Trophoblast cell (in vitro differentiated cells and primary cell): ENCODE measurements around the gene DICER1.

Experiments used
- DNase-seq, 2 donors: peaks; one replicate each; pipeline ENCODE4 v3.0.0-alpha.2; 2016
- H2AFZ ChIP-seq: 2 replicates; pipeline ENCODE4 v1.6.1; 2013; ENCODE audit warnings: low read length, moderate library complexity, mild to moderate bottlenecking; ENCODE audit not compliant: insufficient read depth, poor library complexity
- H2AK5ac ChIP-seq: 2 replicates; pipeline ENCODE4 v1.6.1; 2013; ENCODE audit warnings: mild to moderate bottlenecking, low read length
- H2BK120ac ChIP-seq: 2 replicates; pipeline ENCODE4 v1.6.1; 2013; ENCODE audit warnings: low read length, mild to moderate bottlenecking, moderate library complexity; ENCODE audit not compliant: insufficient read depth, poor library complexity
- H2BK12ac ChIP-seq: 2 replicates; pipeline ENCODE4 v1.6.1; 2013; ENCODE audit warnings: mild to moderate bottlenecking, low read length, moderate library complexity
- H2BK5ac ChIP-seq: 2 replicates; pipeline ENCODE4 v1.6.1; 2013; ENCODE audit warnings: low read length, low read depth, moderate library complexity, mild to moderate bottlenecking; ENCODE audit not compliant: poor library complexity
- H3K14ac ChIP-seq: 2 replicates; pipeline ENCODE4 v1.6.1; 2013; ENCODE audit warnings: mild to moderate bottlenecking, low read length
- H3K18ac ChIP-seq: 2 replicates; pipeline ENCODE4 v1.6.1; 2013; ENCODE audit warnings: mild to moderate bottlenecking, low read length
- H3K23ac ChIP-seq: 2 replicates; pipeline ENCODE4 v1.6.1; 2013; ENCODE audit warnings: low read length
- H3K27ac ChIP-seq: 2 replicates; pipeline ENCODE4 v1.5.1; 2013; ENCODE audit warnings: low read depth, mild to moderate bottlenecking, inconsistent platforms, low read length, moderate library complexity
- H3K27me3 ChIP-seq: 2 replicates; pipeline ENCODE4 v1.6.1; 2013; ENCODE audit warnings: inconsistent platforms, mild to moderate bottlenecking, low read length, moderate library complexity; ENCODE audit not compliant: insufficient read depth
- H3K36me3 ChIP-seq, 2 experiments: 1 replicate in 1 of 2; 2 replicates in 1 of 2; pipeline ENCODE4 v1.6.1; 2013; ENCODE audit warnings: low read length in 2 of 2, mild to moderate bottlenecking in 2 of 2, moderate library complexity in 1 of 2; ENCODE audit not compliant: insufficient read depth in 2 of 2, control insufficient read depth in 1 of 2
- H3K4ac ChIP-seq: 2 replicates; pipeline ENCODE4 v1.6.1; 2013; ENCODE audit warnings: low read depth, mild to moderate bottlenecking, low read length, moderate library complexity
- H3K4me1 ChIP-seq, 2 experiments: 1 replicate in 1 of 2; 2 replicates in 1 of 2; pipeline ENCODE4 v1.6.1; 2013; ENCODE audit warnings: low read length in 2 of 2, mild to moderate bottlenecking in 2 of 2, moderate library complexity in 1 of 2; ENCODE audit not compliant: insufficient read depth in 2 of 2, control insufficient read depth in 1 of 2
- H3K4me2 ChIP-seq: 2 replicates; pipeline ENCODE4 v1.6.1; 2013; ENCODE audit warnings: inconsistent platforms, mild to moderate bottlenecking, low read length, moderate library complexity
- H3K4me3 ChIP-seq: 2 replicates; pipeline ENCODE4 v1.5.1; 2013; ENCODE audit warnings: mild to moderate bottlenecking, low read depth, low read length, inconsistent platforms
- H3K79me1 ChIP-seq: one replicate; pipeline ENCODE4 v1.6.1; 2013; ENCODE audit warnings: low read length
- H3K79me2 ChIP-seq: 2 replicates; pipeline ENCODE4 v1.6.1; 2013; ENCODE audit warnings: low read length, mild to moderate bottlenecking; ENCODE audit not compliant: control insufficient read depth, insufficient read depth, poor library complexity
- H3K9ac ChIP-seq: 2 replicates; pipeline ENCODE4 v1.6.1; 2013; ENCODE audit warnings: mild to moderate bottlenecking, low read length
- H3K9me3 ChIP-seq: 2 replicates; pipeline ENCODE4 v1.6.1; 2013; ENCODE audit warnings: low read depth, mild to moderate bottlenecking, control low read depth, inconsistent platforms, low read length; ENCODE audit not compliant: insufficient read depth
- H4K12ac ChIP-seq: 2 replicates; pipeline ENCODE4 v1.6.1; 2013; ENCODE audit warnings: low read depth, mild to moderate bottlenecking, low read length, moderate library complexity
- H4K8ac ChIP-seq: 2 replicates; pipeline ENCODE4 v1.6.1; 2013; ENCODE audit warnings: low read depth, mild to moderate bottlenecking, low read length, moderate library complexity
- H4K91ac ChIP-seq: one replicate; pipeline ENCODE4 v1.6.1; 2013; ENCODE audit warnings: low read depth, mild to moderate bottlenecking, low read length, moderate library complexity
- WGBS: extraction: QIAGEN DNeasy Blood & Tissue Kit; methylation state at CpG from one replicate; pipeline ENCODE4 v1.1.7; 2013; ENCODE audit warnings: missing lambda C conversion rate; ENCODE audit not compliant: insufficient read length, insufficient coverage; ENCODE audit errors: extremely low coverage; 5-methylcytosine and 5-hydroxymethylcytosine counted together

The DICER1 gene

GRCh38 chr14:95163132-95163531, 5.8 kb upstream of the DICER1 start:
- H2BK5ac ChIP-seq = no peak overlapping the region
- H3K79me1 ChIP-seq = peaks cover 2% of the 10 kb centered on the region
- no peak overlapping the region for H3K9ac ChIP-seq
- no peak overlapping the region for H3K27ac ChIP-seq
- no peaks in the 10 kb centered on the region for H3K27me3 ChIP-seq
- H3K4ac ChIP-seq = no peak overlapping the region
- no peak overlapping the region for H3K18ac ChIP-seq
- no peak overlapping the region for H2BK120ac ChIP-seq
- no peak overlapping the region for H3K14ac ChIP-seq
- H3K79me2 ChIP-seq = peaks cover under 1% of the 10 kb centered on the region
- H3K36me3 ChIP-seq = no peaks in the 10 kb centered on the region
- no peak overlapping the region for H3K4me3 ChIP-seq
- H4K12ac ChIP-seq = no peak overlapping the region
- H4K91ac ChIP-seq = no peak overlapping the region
- no peak overlapping the region for H2BK12ac ChIP-seq
- H4K8ac ChIP-seq = no peak overlapping the region
- H3K4me2 ChIP-seq = no peak overlapping the region
- H2AK5ac ChIP-seq = no peak overlapping the region
- H3K4me1 ChIP-seq = peaks cover 1 to 4% of the 10 kb centered on the region in 2 experiments
- H2AFZ ChIP-seq = no peak overlapping the region
- H3K23ac ChIP-seq = no peak overlapping the region
- WGBS = no CpG with 5 or more reads among the region's 2 CpGs
- H3K9me3 ChIP-seq = peaks cover 4% of the 10 kb centered on the region
- DNase-seq = no peak

GRCh38 chr14:95162641-95163040, 5.3 kb upstream of the DICER1 start:
- Histone ChIP-seq H4K12ac (no peak overlapping the region), H4K8ac (no peak overlapping the region), H3K4ac (no peak overlapping the region), H3K9me3 (peaks cover 4% of the 10 kb centered on the region), H2AFZ (no peak overlapping the region), H3K18ac (no peak overlapping the region), H3K27me3 (no peaks in the 10 kb centered on the region), H4K91ac (no peak overlapping the region), H3K9ac (no peak overlapping the region), H3K4me3 (no peak overlapping the region), H2AK5ac (no peak overlapping the region), H3K4me1 (peaks cover 3 to 4% of the 10 kb centered on the region in 2 experiments), H3K27ac (no peak overlapping the region), H3K79me2 (peaks cover 2% of the 10 kb centered on the region), H3K36me3 (no peaks in the 10 kb centered on the region), H2BK120ac (no peak overlapping the region), H2BK5ac (no peak overlapping the region), H2BK12ac (no peak overlapping the region), H3K23ac (no peak overlapping the region), H3K4me2 (no peak overlapping the region), H3K14ac (no peak overlapping the region), H3K79me1 (peaks cover 7% of the 10 kb centered on the region)
- WGBS = no CpG with 5 or more reads among the region's 2 CpGs
- no peak for DNase-seq

DNA sequence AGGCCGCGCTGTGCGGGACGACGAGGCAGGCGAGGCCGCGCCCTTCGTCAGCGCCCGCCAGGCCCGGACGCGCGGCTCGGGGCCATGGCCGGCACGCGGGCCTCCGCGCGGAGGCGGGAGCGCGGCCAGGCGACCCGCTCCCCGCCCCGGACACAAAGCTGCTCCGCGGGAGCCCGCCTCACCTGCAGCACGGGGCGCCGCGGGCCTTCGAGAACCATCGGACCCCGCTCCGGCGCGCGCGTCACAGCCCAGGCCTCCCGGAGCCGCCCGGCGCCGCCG, 342 bp downstream of the DICER1 start:
- Histone ChIP-seq H3K18ac (peak overlapping the region; percentile 93), H3K79me2 (peaks cover 10% of the 10 kb centered on the region), H2BK5ac (peak overlapping the region; percentile 88), H3K4me2 (peak overlapping the region; percentile 79), H3K4me1 (peaks cover 2 to 3% of the 10 kb centered on the region in 2 experiments), H3K9me3 (no peaks in the 10 kb centered on the region), H3K4me3 (peak overlapping the region; percentile 90), H4K91ac (peak overlapping the region; percentile 92), H3K27ac (peak overlapping the region; percentile 88), H2AFZ (peak overlapping the region; percentile 87), H3K14ac (peak overlapping the region; percentile 87), H4K12ac (peak overlapping the region; percentile 85), H3K79me1 (peaks cover 15% of the 10 kb centered on the region), H3K27me3 (no peaks in the 10 kb centered on the region), H3K4ac (peak overlapping the region; percentile 91), H2BK120ac (peak overlapping the region; percentile 55), H4K8ac (peak overlapping the region; percentile 89), H3K23ac (no peak overlapping the region), H3K36me3 (no peaks in the 10 kb centered on the region), H2BK12ac (no peak overlapping the region), H3K9ac (peak overlapping the region; percentile 89), H2AK5ac (no peak overlapping the region)
- DNase-seq = peak in 1 of 2 donors; percentile 17
- no CpG with 5 or more reads among the region's 50 CpGs for WGBS

DNA sequence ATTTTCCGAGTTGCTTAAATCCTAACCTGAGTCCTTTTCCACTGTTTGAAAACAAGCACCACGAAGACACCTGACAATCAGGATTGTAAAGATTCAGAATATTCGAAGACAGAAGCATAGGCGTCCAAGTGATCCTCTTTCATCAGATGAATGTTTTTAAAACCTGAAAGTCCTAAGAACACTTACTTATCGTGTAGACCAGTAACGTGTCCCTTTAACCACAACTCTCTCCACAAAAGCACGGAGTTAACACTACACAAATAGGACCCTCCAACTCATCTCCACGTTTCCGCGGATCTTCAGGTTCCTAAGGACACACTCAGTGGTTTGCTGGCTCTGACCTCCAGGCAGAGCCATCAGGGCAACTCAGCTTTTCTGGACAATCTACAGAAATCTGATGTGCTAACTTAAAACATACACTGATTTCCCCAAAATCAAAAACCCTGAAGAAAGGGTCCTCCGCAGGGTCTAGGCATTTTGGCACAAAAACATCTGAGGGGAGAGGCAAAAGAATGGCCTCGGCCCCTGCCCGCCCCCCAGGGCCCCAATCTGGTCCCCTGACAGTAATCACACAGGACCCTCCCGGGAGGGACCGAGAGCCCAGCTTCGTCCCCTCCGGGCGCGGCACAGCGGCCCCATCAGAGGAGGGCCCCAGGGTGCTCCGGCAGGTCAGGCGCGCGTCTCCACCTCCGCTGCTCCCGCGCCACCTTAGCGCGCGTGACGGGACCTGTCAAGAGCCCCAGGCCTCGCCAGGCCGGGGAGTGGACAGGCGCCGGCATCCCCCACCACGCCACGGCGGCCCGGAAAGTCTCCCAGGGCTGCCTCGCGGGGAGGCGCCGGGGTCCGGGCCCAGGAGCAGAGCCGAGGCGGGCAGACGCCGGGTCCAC, 925 bp downstream of the DICER1 start:
- Histone ChIP-seq H2BK120ac (peak overlapping the region; percentile 55), H3K27ac (peak overlapping the region; percentile 88), H2BK5ac (peak overlapping the region; percentile 88), H3K4ac (peak overlapping the region; percentile 91), H3K4me2 (peak overlapping the region; percentile 79), H2BK12ac (no peak overlapping the region), H4K91ac (peak overlapping the region; percentile 92), H3K18ac (peak overlapping the region; percentile 93), H3K4me1 (peaks cover 2 to 3% of the 10 kb centered on the region in 2 experiments), H3K23ac (no peak overlapping the region), H3K79me1 (peaks cover 15% of the 10 kb centered on the region), H4K12ac (peak overlapping the region; percentile 49), H3K79me2 (peaks cover 12% of the 10 kb centered on the region), H3K4me3 (peak overlapping the region; percentile 90), H3K14ac (peak overlapping the region; percentile 87), H4K8ac (peak overlapping the region; percentile 89), H3K27me3 (no peaks in the 10 kb centered on the region), H2AK5ac (peak overlapping the region; percentile 58), H2AFZ (peak overlapping the region; percentile 87), H3K9ac (peak overlapping the region; percentile 89), H3K9me3 (no peaks in the 10 kb centered on the region), H3K36me3 (no peaks in the 10 kb centered on the region)
- DNase-seq = peak; percentile 22 to 61
- no CpG with 5 or more reads among the region's 48 CpGs for WGBS
